OCI-LY7 (cell line): ENCODE data around the gene TECR.
"Not testable (repeated sequence)": the region's sequence is repeated elsewhere in the genome, so short reads cannot be mapped to it uniquely, and the experiment has no call there.

ENCODE experiments used
- EZH2phosphoT487 ChIP-seq: fragments of 200-600 bp; sonication (generic); IDR thresholded peaks from 2 replicates; pipeline ENCODE4 v1.6.1; 2018; ENCODE audit warnings: low read depth, borderline replicate concordance, mild to moderate bottlenecking, mixed run types, antibody characterized with exemption, low read length, moderate library complexity, mixed read lengths
- TF ChIP-seq, protein P1 (sequence below): fragments of 200-600 bp; sonication (generic); conservative IDR thresholded peaks from 2 replicates; pipeline ENCODE4 v1.5.1; 2014; ENCODE audit warnings: mild to moderate bottlenecking, antibody characterized with exemption, low read length, moderate library complexity, mixed read lengths

DNA sequence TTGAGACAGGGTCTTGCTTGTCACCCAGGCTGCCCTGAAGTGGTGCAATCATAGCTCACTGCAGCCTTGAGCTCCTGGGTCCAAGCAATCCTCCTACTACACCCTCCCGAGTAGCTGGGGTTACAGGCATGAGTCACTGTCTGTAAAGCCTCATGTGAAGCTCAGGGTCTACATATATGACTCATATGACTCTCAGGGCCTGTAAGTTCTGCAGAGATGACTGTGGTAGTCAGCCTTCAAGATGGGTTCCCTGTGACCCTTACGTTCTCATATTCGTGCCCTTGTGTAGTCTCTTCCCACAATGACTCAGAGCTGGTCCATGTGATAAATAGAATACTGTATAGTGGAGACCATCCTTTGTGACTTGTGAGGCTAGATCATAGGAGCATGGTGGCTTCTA lies 55.8 kb downstream of the TECR start:
- TF ChIP-seq, protein P1, sequence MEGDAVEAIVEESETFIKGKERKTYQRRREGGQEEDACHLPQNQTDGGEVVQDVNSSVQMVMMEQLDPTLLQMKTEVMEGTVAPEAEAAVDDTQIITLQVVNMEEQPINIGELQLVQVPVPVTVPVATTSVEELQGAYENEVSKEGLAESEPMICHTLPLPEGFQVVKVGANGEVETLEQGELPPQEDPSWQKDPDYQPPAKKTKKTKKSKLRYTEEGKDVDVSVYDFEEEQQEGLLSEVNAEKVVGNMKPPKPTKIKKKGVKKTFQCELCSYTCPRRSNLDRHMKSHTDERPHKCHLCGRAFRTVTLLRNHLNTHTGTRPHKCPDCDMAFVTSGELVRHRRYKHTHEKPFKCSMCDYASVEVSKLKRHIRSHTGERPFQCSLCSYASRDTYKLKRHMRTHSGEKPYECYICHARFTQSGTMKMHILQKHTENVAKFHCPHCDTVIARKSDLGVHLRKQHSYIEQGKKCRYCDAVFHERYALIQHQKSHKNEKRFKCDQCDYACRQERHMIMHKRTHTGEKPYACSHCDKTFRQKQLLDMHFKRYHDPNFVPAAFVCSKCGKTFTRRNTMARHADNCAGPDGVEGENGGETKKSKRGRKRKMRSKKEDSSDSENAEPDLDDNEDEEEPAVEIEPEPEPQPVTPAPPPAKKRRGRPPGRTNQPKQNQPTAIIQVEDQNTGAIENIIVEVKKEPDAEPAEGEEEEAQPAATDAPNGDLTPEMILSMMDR = not testable (repeated sequence)
- TF ChIP-seq EZH2phosphoT487 = not testable (repeated sequence)
